HepG2 (cell line): Measurements from ENCODE around the gene AUNIP. TPM values are rescaled to one million over a fixed set of nuclear protein-coding genes. Genes with fewer than 3 reads are reported as not detected.

Experiments
- ASH2L ChIP-seq: fragments of 300-600, 200-600 bp; sonication (generic); IDR thresholded peaks from 2 replicates; pipeline ENCODE4 v1.7.0; 2017; ENCODE audit warnings: low read depth, mild to moderate bottlenecking, moderate library complexity, mixed read lengths, low read length; ENCODE audit not compliant: insufficient read length
- ATAD3A ChIP-seq: sonication (generic); formaldehyde crosslinking; IDR thresholded peaks from 2 replicates; pipeline ENCODE4 v1.4.0; 2020; ENCODE audit warnings: missing genetic modification reagents
- CHD4 ChIP-seq: fragments of 200-600 bp; sonication (generic); IDR thresholded peaks from 2 replicates; pipeline ENCODE4 v1.7.0; 2017; ENCODE audit warnings: mild to moderate bottlenecking, low read length, borderline replicate concordance
- HMGA1 ChIP-seq: sonication (generic); formaldehyde crosslinking; conservative IDR thresholded peaks from 2 replicates; pipeline ENCODE4 v1.4.0; 2020; ENCODE audit warnings: missing genetic modification reagents
- HNRNPUL1 ChIP-seq: fragments of 200-400 bp; formaldehyde crosslinking; IDR thresholded peaks from 2 replicates; pipeline ENCODE4 v1.6.1; 2017; ENCODE audit warnings: low read depth, mild to moderate bottlenecking, low read length, moderate library complexity
- JARID2 ChIP-seq: sonication (generic); formaldehyde crosslinking; IDR thresholded peaks from 2 replicates; pipeline ENCODE4 v1.8.1; 2023; ENCODE audit warnings: missing genetic modification reagents, inconsistent platforms; ENCODE audit not compliant: insufficient replicate concordance
- JUND ChIP-seq: sonication (generic); formaldehyde crosslinking; IDR thresholded peaks from 2 replicates; pipeline ENCODE4 v1.8.0; 2022; ENCODE audit warnings: mild to moderate bottlenecking, missing genetic modification reagents
- NRL ChIP-seq: sonication (generic); formaldehyde crosslinking; IDR thresholded peaks from 2 replicates; pipeline ENCODE4 v1.5.0; 2020; ENCODE audit warnings: missing genetic modification reagents, mild to moderate bottlenecking, moderate library complexity, borderline replicate concordance
- PCBP2 ChIP-seq: fragments of 200-400 bp; formaldehyde crosslinking; optimal IDR thresholded peaks from 2 replicates; pipeline ENCODE3; 2018; ENCODE audit warnings: low read length, low read depth; ENCODE audit not compliant: poor library complexity, severe bottlenecking
- PLRG1 ChIP-seq: fragments of 450-650 bp; conservative IDR thresholded peaks from 2 replicates; pipeline ENCODE4 v1.6.1; 2016
- POLR2A ChIP-seq, 2 experiments: IDR thresholded peaks; 2 replicates each; pipeline ENCODE4 v1.6.1; 2011; ENCODE audit warnings: low read depth in 2 of 2, low read length in 2 of 2, mild to moderate bottlenecking in 1 of 2, moderate library complexity in 1 of 2; ENCODE audit not compliant: insufficient read depth in 1 of 2
- RAD51 ChIP-seq: fragments of 450-650 bp; IDR thresholded peaks from 2 replicates; pipeline ENCODE4 v1.6.1; 2016; ENCODE audit warnings: borderline replicate concordance
- SRSF9 ChIP-seq: fragments of 200-400 bp; formaldehyde crosslinking; IDR thresholded peaks from 2 replicates; pipeline ENCODE4 v1.6.1; 2018; ENCODE audit warnings: borderline replicate concordance, mild to moderate bottlenecking, low read depth, low read length; ENCODE audit not compliant: insufficient read depth, poor library complexity, severe bottlenecking
- TEAD2 ChIP-seq: sonication (generic); formaldehyde crosslinking; IDR thresholded peaks from 2 replicates; pipeline ENCODE4 v1.9.0; 2021; ENCODE audit warnings: missing genetic modification reagents
- TOE1 ChIP-seq: sonication (generic); formaldehyde crosslinking; IDR thresholded peaks from 2 replicates; pipeline ENCODE4 v1.4.0; 2020; ENCODE audit warnings: mild to moderate bottlenecking, missing genetic modification reagents
- ZNF121 ChIP-seq: sonication (generic); formaldehyde crosslinking; IDR thresholded peaks from 2 replicates; pipeline ENCODE4 v1.5.0; 2020; ENCODE audit warnings: mild to moderate bottlenecking, missing genetic modification reagents
- ZNF616 ChIP-seq: sonication (generic); formaldehyde crosslinking; IDR thresholded peaks from 2 replicates; pipeline ENCODE4 v1.5.0; 2020; ENCODE audit warnings: low read depth, mild to moderate bottlenecking, missing genetic modification reagents
- ZNF619 ChIP-seq: sonication (generic); formaldehyde crosslinking; IDR thresholded peaks from 2 replicates; pipeline ENCODE4 v1.4.0; 2020; ENCODE audit warnings: mild to moderate bottlenecking, missing genetic modification reagents
- ZSCAN25 ChIP-seq: sonication (generic); formaldehyde crosslinking; IDR thresholded peaks from 2 replicates; pipeline ENCODE4 v1.8.0; 2022; ENCODE audit warnings: mild to moderate bottlenecking, missing genetic modification reagents
- polyA plus RNA-seq, 8 experiments: library from polyadenylated mRNA; depleted of rRNA in 3 of 8; stranded (reverse) in 7 of 8; unstranded in 1 of 8; fragments of >200 nt; fragmentation: Illumina TruSeq in 4 of 8; extraction: Trizol in 4 of 8; gene quantifications; 2 replicates each; pipeline versions ENCODE4 v1.2.1 to v1.2.3, GENCODE V29; 2011 to 2016; ENCODE audit warnings: low read depth in 4 of 8, missing spikeins in 1 of 8, mixed read lengths in 1 of 8; ENCODE audit not compliant: insufficient read depth in 1 of 8
- total RNA-seq, 5 experiments: library from RNA; depleted of rRNA; stranded (reverse); fragments of >200 nt; fragmentation: Illumina TruSeq; extraction: Trizol; gene quantifications; 2 replicates each; pipeline ENCODE4 v1.2.3, GENCODE V29; 2016; ENCODE audit warnings: low read depth in 1 of 5

The AUNIP gene
- total and polyA plus RNA-seq, 2 of the 13 experiments (the other 11 are each of a cell fraction or from before 2014, with no cell fraction given) = 3.8 to 12.3 TPM

DNA sequence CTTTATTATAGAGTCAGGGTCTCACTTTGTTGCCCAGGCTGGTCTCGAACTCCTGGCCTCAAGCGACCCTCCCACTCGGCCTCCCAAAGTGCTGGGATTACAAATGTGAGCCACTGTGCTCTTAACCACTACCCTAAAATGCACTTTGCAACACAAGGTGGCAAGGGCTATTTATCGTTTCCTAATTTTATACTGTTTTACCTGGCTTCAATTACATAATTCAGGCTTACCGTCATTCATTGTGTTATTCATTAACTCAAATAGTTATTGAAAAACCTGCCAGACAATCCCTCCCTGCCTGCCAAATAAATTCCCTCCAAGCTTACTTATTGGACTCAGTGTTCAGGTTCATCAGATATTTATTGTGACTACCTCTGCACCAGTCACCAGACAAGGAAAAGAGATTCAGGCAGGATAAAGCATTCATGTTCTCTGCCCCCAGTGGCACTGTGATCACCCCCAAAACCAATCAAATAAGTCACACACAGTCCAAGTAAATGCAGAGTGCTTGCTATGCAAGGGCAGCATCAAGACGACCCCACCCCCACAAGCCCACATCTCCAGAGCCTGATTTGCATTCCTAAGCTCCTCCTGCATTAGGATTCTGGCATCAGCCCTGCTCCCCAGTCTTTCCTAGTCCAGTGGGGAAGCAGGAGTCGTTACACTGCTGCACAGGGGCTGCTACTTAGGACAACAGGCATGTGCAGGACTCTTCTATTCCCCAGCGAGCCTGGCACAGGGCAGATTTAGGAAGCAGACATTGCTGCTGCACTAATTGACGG lies 8.1 kb upstream of the AUNIP start (continued):
- TF ChIP-seq RAD51 (no peak), JARID2 (no peak), JUND (CRISPR knock-in tag) (no peak), ZNF619 (CRISPR knock-in tag) (no peak), TOE1 (0 out of 2 replicates have a peak, but pooled peaks have one; percentile 30), POLR2A (IDR thresholded peaks at IDR 0.05; ENCODE audit: insufficient read depth in 1 of 2, low read depth in 2 of 2, low read length in 2 of 2) (peak in 1 of 2 experiments; percentile 32; a peak in 1 of 4 replicates), NRL (no peak), ZNF121 (no peak), PLRG1 (no peak), SRSF9 (no peak), HNRNPUL1 (no peak), ASH2L (no peak), HMGA1 (no peak), ZNF616 (CRISPR knock-in tag) (no peak), ZSCAN25 (CRISPR knock-in tag) (no peak), PCBP2 (no peak), CHD4 (peak; percentile 77; the same call in 1 of the 2 replicates), ATAD3A (CRISPR knock-in tag) (no peak), TEAD2 (CRISPR knock-in tag) (no peak)
